Osteocyte (in vitro differentiated cells): ENCODE results near the gene LRTM1. TPM values are rescaled to one million over a fixed set of nuclear protein-coding genes. Genes with fewer than 3 reads are reported as not detected.

Experiments used
- DNase-seq: peaks from one replicate; pipeline ENCODE4 v3.0.0; 2021; ENCODE audit warnings: mixed read lengths; ENCODE audit not compliant: unreplicated experiment; ENCODE audit errors: extremely low spot score
- H3K27ac Mint-ChIP-seq: one replicate; pipeline ENCODE4 v1.8.0; 2021; ENCODE audit warnings: mild to moderate bottlenecking, mixed read lengths; ENCODE audit not compliant: unreplicated experiment
- H3K27me3 Mint-ChIP-seq: one replicate; pipeline ENCODE4 v1.8.0; 2021; ENCODE audit warnings: mixed read lengths; ENCODE audit not compliant: unreplicated experiment
- H3K36me3 Mint-ChIP-seq: one replicate; pipeline ENCODE4 v1.8.0; 2021; ENCODE audit warnings: mixed read lengths; ENCODE audit not compliant: unreplicated experiment
- H3K4me1 Mint-ChIP-seq: one replicate; pipeline ENCODE4 v1.8.0; 2021; ENCODE audit warnings: mixed read lengths; ENCODE audit not compliant: unreplicated experiment
- H3K4me3 Mint-ChIP-seq: one replicate; pipeline ENCODE4 v1.8.0; 2021; ENCODE audit warnings: mild to moderate bottlenecking, moderate library complexity, mixed read lengths; ENCODE audit not compliant: unreplicated experiment
- H3K9me3 Mint-ChIP-seq: one replicate; pipeline ENCODE4 v1.8.0; 2021; ENCODE audit warnings: mixed read lengths; ENCODE audit not compliant: unreplicated experiment
- total RNA-seq: library from RNA; stranded (reverse); gene quantifications from 2 replicates; pipeline ENCODE4 v1.2.1, GENCODE V29; 2021
- TF ChIP-seq, protein P1 (sequence below): fragments of 200-600 bp; sonication (generic); IDR thresholded peaks from 2 replicates; pipeline ENCODE4 v1.5.0; 2021; ENCODE audit warnings: antibody characterized with exemption, mild to moderate bottlenecking, moderate library complexity

Gene LRTM1
- total RNA-seq, 1 donor from 2014 or later = not detected

DNA sequence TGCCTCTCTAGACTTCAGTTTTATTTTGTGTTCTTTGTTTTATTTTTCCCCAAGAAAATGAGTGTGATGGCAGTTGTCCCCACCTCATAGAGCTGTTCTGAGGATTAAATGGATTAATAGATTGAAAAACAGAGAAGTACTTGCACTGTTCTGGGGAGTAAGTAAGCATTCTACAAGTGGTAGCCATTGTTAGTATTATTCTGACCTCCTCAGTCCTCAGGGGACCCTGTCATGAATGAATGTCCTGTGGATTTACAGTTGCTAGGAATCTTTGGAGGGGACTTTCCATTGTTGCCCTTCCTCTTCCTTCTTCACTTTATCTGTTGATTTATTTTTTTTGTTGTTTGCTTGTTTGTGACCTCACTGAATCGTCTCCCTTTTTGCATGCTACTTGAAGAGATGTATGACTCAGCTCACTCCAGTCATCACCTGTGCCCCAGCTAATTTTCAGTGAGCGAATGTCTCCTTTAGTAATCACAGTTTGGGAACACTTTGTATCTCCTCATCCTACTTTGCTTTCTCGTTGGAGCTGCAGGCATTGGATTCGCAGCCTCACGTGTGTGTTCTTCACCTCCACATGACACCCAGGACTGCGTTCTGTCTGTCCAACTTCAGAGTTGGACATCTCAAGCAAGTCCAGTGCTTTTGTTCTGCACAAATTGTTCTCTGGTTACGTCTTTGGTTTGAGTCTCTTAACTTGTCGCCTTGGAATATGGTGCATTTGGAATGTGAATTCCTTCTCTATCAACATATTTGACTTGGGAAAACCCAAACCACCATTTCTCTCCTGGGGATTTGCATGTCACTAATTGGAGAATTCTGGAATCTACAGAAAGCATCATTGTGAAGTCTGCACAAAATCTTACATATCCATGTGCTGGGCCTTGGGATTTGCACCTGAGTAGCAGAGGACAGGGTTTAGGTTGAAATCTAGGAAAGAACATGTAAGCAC is 54.5 kb downstream of the LRTM1 start:
- H3K27ac Mint-ChIP-seq = no peak overlapping the region
- no peaks in the 10 kb centered on the region for H3K27me3 Mint-ChIP-seq
- peaks cover 55% of the 10 kb centered on the region for H3K4me1 Mint-ChIP-seq
- H3K9me3 Mint-ChIP-seq = no peaks in the 10 kb centered on the region
- no peak overlapping the region for H3K4me3 Mint-ChIP-seq
- no peak for DNase-seq
- TF ChIP-seq, protein P1, sequence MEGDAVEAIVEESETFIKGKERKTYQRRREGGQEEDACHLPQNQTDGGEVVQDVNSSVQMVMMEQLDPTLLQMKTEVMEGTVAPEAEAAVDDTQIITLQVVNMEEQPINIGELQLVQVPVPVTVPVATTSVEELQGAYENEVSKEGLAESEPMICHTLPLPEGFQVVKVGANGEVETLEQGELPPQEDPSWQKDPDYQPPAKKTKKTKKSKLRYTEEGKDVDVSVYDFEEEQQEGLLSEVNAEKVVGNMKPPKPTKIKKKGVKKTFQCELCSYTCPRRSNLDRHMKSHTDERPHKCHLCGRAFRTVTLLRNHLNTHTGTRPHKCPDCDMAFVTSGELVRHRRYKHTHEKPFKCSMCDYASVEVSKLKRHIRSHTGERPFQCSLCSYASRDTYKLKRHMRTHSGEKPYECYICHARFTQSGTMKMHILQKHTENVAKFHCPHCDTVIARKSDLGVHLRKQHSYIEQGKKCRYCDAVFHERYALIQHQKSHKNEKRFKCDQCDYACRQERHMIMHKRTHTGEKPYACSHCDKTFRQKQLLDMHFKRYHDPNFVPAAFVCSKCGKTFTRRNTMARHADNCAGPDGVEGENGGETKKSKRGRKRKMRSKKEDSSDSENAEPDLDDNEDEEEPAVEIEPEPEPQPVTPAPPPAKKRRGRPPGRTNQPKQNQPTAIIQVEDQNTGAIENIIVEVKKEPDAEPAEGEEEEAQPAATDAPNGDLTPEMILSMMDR = no peak
- H3K36me3 Mint-ChIP-seq = no peaks in the 10 kb centered on the region

DNA sequence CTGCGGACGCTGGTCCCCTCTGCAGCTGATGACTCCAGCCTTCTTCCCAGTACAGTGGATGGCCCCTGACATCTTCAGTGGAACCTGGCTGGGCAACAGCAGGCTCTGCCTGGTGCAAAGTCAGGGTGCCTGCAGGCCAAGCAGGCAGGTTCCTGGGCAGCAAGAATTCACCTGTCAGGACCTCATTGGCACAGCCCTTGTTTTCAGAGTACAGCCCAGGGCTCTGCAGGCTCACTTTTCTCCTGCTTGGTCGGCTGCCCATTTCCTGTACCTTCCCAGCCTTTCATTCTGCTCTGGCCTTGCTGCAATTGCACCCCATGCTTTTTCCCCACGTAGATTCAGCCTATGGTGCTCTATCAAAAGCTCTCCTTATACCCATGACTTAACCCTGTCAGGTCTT is 56.0 kb downstream of the LRTM1 start:
- H3K4me1 Mint-ChIP-seq = peaks cover 40% of the 10 kb centered on the region
- no peaks in the 10 kb centered on the region for H3K27me3 Mint-ChIP-seq
- H3K9me3 Mint-ChIP-seq = no peaks in the 10 kb centered on the region
- H3K36me3 Mint-ChIP-seq = no peaks in the 10 kb centered on the region
- TF ChIP-seq, protein P1 = no peak
- H3K4me3 Mint-ChIP-seq = no peak overlapping the region
- H3K27ac Mint-ChIP-seq = no peak overlapping the region
- no peak for DNase-seq

DNA sequence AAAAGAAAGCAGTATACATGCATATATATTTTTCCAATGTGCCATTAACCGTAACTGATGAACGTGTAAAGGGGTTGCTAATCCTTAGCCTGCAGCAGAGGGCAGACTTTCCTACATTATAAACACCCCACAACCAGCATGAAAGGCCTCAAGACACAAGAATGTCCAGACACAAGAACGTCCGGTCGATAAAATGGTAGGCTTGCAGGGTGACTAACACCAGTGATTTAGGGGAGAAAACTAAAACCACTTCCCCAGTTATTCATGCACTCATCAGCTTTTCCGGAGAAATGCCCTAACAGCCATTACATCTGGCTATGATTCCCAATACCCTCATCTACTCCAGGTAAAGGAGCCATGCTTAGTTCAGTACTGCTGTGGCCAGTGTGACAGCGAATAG is 57.4 kb downstream of the LRTM1 start:
- H3K4me1 Mint-ChIP-seq = peaks cover 30% of the 10 kb centered on the region
- H3K27ac Mint-ChIP-seq = no peak overlapping the region
- no peaks in the 10 kb centered on the region for H3K9me3 Mint-ChIP-seq
- TF ChIP-seq, protein P1 = peak; percentile 84
- no peaks in the 10 kb centered on the region for H3K27me3 Mint-ChIP-seq
- no peaks in the 10 kb centered on the region for H3K36me3 Mint-ChIP-seq
- no peak overlapping the region for H3K4me3 Mint-ChIP-seq
- no peak for DNase-seq
